C4-2B (cell line): ENCODE data around the gene HYKK.
"Not testable (repeated sequence)": the region's sequence is repeated elsewhere in the genome, so short reads cannot be mapped to it uniquely, and the experiment has no call there.

ENCODE experiments used
- CTCF ChIP-seq: fragments of 450-650 bp; conservative IDR thresholded peaks from 2 replicates; pipeline ENCODE4 v1.5.1; 2017; ENCODE audit warnings: mild to moderate bottlenecking
- ZFX ChIP-seq: fragments of 450-650 bp; IDR thresholded peaks from 2 replicates; pipeline ENCODE4 v1.6.1; 2017

- TF ChIP-seq CTCF, ZFX: not testable (repeated sequence)
Observed at GRCh38 chr15:78520035-78520434, 12.7 kb downstream of the HYKK start.
